ENCODE results near the gene FAM43A. TPM values are rescaled to one million over a fixed set of nuclear protein-coding genes. Genes with fewer than 3 reads are reported as not detected.

The FAM43A gene
- total and polyA plus RNA-seq, 9 of the 15 experiments (the other 6 are each of a cell fraction or from before 2014, with no cell fraction given) = 0.03 to 1.2 (median 0.21) TPM

- TF ChIP-seq FOXK2 (conservative IDR thresholded peaks at IDR 0.05 in 1 of 2, IDR thresholded peaks at IDR 0.05 in 1 of 2; ENCODE audit: low read depth in 2 of 2) (peak; percentile 93 to 99), ZBTB17 (CRISPR knock-in tag; IDR thresholded peaks at IDR 0.05) (no peak), FOXP1 (CRISPR knock-in tag; IDR thresholded peaks at IDR 0.05) (no peak), SMARCE1 (IDR thresholded peaks at IDR 0.05) (no peak; the same call in 1 of the 2 replicates), CHCHD3 (CRISPR knock-in tag; IDR thresholded peaks at IDR 0.05) (no peak), POLR2B (IDR thresholded peaks at IDR 0.05; ENCODE audit: low read depth, partially characterized antibody) (peak; percentile 52), SIN3A (IDR thresholded peaks at IDR 0.05; ENCODE audit: borderline replicate concordance in 2 of 2, control insufficient read depth in 1 of 2, low read depth in 2 of 2, low read length in 2 of 2) (peak; percentile 94 to 95), ZNF511 (CRISPR knock-in tag; IDR thresholded peaks at IDR 0.05) (no peak), ARID2 (IDR thresholded peaks at IDR 0.05) (no peak), EHMT2 (IDR thresholded peaks at IDR 0.05) (peak; percentile 67; the same call in 1 of the 2 replicates), SIX5 (IDR thresholded peaks at IDR 0.05; ENCODE audit: borderline replicate concordance in 1 of 2, insufficient read depth in 1 of 2, low read depth in 1 of 2, low read length in 2 of 2) (peak; percentile 61 to 64; a peak in 3 of 4 replicates), ZBTB43 (CRISPR knock-in tag; IDR thresholded peaks at IDR 0.05) (no peak), ZNF280A (IDR thresholded peaks at IDR 0.05; ENCODE audit: low read depth, partially characterized antibody) (no peak), RERE (CRISPR knock-in tag; IDR thresholded peaks at IDR 0.05; ENCODE audit: borderline replicate concordance) (no peak), ZNF134 (CRISPR knock-in tag; conservative IDR thresholded peaks at IDR 0.05) (no peak), ZNF717 (CRISPR knock-in tag; IDR thresholded peaks at IDR 0.05) (no peak), USF1 (CRISPR knock-in tag; IDR thresholded peaks at IDR 0.05) (peak; percentile 17; the same call in 1 of the 2 replicates)
Observed at GRCh38 chr3:194671900-194672808, 13.5 kb upstream of the FAM43A start, which contains the start of gene LSG1 (continued).

Data from K562 (cell line).